Measurements from ENCODE around the gene HDAC10.

HDAC10 gene

DNA sequence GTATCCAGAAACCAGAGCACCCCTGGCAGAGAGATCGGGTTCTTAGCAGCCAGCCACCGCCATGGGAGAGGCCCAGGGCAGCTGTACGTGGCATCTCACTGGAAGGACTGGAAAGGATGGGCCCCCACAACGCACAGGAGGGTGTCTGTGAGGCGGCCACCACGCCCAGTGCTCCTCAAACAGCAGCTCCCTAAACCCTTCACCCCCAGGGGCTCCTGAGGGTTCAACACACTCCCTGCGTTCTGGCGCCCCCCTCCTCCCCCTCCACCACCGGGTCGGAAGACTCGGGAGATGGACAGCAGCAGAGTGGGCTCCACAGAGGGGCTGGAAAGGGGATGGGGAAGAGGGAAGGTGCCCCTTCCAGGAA lies 9.4 kb upstream of the HDAC10 start:
- no peak overlapping the region for H3K27ac ChIP-seq (ENCODE audit: low read depth, low read length, severe bottlenecking)
- H3K4me3 ChIP-seq (ENCODE audit: extremely low read depth, insufficient read depth, low read length, poor library complexity, severe bottlenecking): peak overlapping the region; percentile 52
- H3K9me3 ChIP-seq (ENCODE audit: control insufficient read depth, low read length): no peaks in the 10 kb centered on the region
- peaks cover 5% of the 10 kb centered on the region for H3K4me1 ChIP-seq (ENCODE audit: control insufficient read depth, insufficient read depth, low read length, poor library complexity, severe bottlenecking)
- WGBS, 2 experiments (ENCODE audit: insufficient coverage in 2 of 2): 71 to 74% methylated on average over 4 of the region's 11 CpGs
- H3K36me3 ChIP-seq (ENCODE audit: control insufficient read depth, insufficient read depth, low read length): peaks cover 20% of the 10 kb centered on the region

DNA sequence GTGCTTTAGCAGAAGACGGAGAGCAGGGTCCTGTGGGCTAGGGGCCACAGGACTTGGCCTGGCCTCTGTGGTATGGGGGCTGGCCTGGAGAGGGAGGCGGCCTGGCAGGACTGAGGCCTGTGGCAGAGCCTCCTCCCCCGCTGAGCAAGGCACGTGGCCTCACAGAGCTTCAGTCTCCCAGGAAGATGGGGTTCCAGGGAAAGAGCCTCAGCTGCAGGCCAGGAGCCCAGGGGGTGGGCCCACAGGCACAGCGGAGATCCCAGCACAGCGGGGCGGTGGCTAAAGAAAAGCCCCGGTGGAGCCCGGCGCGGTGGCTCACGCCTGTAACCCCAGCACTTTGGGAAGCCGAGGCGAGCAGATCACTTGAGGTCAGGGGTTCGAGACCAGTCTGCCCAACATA lies 8.2 kb upstream of the HDAC10 start:
- Histone ChIP-seq H3K4me3 (ENCODE audit: extremely low read depth, insufficient read depth, low read length, poor library complexity, severe bottlenecking) (no peak overlapping the region), H3K4me1 (ENCODE audit: control insufficient read depth, insufficient read depth, low read length, poor library complexity, severe bottlenecking) (peaks cover 5% of the 10 kb centered on the region), H3K9me3 (ENCODE audit: control insufficient read depth, low read length) (no peaks in the 10 kb centered on the region), H3K36me3 (ENCODE audit: control insufficient read depth, insufficient read depth, low read length) (peaks cover 29% of the 10 kb centered on the region), H3K27ac (ENCODE audit: low read depth, low read length, severe bottlenecking) (no peak overlapping the region)
- WGBS, 2 experiments (ENCODE audit: insufficient coverage in 2 of 2): 93 to 96% methylated on average over 14 of the region's 15 CpGs

DNA sequence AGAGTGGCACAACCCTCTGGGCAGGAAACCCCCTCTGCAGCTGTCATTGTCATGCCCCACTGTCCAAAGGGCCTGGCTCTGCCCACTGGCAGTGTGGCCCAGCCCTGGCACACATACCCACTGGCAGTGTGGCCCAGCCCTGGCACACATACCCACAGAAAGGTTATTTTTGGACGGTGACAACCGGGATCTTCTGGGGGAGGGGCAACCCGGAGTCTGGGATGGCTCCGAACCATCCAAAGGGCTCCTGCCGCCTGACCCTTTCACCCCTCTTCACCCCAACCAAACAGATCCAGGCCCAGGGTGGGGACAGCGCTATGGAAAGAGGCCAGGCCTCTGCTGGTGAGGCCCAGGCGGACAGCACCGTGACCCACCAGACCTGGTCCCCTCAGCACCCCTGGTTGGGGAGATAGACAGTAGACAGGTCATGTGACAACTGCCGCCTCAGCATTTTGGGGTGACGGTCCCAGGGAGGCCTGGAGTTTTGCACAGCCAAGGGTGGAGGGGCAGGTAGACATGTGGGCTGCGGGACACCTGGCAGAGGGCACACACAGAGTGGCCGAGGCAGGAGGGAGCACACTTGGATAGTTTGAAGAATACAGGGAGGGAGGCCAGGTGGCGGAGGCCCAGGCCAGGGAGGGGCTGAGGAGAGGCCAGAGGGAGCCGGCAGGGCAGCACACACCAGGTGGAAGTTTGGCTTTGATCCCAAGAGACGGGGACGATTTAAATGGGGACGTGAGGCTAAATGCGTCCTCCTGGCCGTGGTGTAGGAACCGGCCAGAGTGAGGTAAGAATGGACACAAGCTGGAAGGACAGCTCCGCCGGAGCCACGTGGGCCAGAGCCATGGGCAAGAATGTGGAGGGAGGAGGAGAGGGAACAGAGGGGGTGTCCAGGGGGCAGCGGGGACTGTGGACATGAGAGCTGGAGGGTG lies 7.6 kb upstream of the HDAC10 start:
- Histone ChIP-seq H3K4me3 (ENCODE audit: extremely low read depth, insufficient read depth, low read length, poor library complexity, severe bottlenecking) (no peak overlapping the region), H3K4me1 (ENCODE audit: control insufficient read depth, insufficient read depth, low read length, poor library complexity, severe bottlenecking) (peaks cover 5% of the 10 kb centered on the region), H3K27ac (ENCODE audit: low read depth, low read length, severe bottlenecking) (no peak overlapping the region), H3K36me3 (ENCODE audit: control insufficient read depth, insufficient read depth, low read length) (peaks cover 29% of the 10 kb centered on the region), H3K9me3 (ENCODE audit: control insufficient read depth, low read length) (no peaks in the 10 kb centered on the region)
- WGBS, 2 experiments (ENCODE audit: insufficient coverage in 2 of 2): 91 to 94% methylated on average over 19 to 24 of the region's 24 CpGs

DNA sequence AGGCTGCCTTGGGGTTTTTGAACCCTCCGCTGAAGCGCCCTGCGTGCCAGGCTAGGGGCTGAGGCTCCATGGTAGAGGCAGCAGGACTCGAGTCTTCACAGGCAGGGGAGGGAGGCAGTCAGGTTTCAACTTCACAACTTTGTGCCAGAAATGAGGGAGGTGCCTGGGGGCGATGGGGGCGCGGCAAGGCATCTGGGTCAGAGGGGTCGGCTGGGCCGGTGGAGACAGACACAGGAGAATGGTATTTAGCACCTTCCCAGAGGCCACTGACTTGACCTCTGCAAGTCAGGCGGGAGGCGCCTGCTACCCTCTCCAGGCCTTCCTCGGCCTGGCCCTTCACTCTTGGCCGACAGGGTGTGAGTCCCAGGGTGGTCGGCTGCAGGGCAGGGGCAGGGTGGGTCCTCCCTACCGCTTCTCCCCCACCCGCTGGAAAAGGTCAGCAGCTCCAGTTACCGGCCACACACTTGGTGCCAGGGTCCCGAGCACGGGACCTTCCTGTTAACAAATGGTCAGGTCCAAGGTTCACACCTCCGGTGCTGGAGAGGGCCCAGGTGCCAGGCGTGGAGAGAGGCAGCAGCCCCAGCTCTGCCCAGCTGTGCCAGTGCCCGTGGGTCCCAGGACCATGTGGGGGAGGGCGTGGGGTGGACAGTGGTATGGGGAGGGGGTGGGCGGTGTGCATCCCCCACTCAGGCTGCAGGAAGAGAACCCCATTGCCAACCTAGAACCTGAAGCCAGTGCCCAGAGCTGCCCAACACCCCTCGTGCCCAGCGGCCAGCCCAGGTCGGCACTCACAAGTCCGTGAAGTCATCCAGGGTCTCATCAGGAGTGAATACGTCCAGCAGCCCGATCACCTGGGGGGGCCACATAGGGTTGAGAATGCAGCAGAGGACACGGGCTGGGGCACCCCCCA lies 6.6 kb upstream of the HDAC10 start:
- no peaks in the 10 kb centered on the region for H3K9me3 ChIP-seq (ENCODE audit: control insufficient read depth, low read length)
- H3K4me3 ChIP-seq (ENCODE audit: extremely low read depth, insufficient read depth, low read length, poor library complexity, severe bottlenecking): no peak overlapping the region
- WGBS, 2 experiments (ENCODE audit: insufficient coverage in 2 of 2): 85 to 86% methylated on average over 28 of the region's 31 CpGs
- peaks cover 3% of the 10 kb centered on the region for H3K4me1 ChIP-seq (ENCODE audit: control insufficient read depth, insufficient read depth, low read length, poor library complexity, severe bottlenecking)
- peaks cover 29% of the 10 kb centered on the region for H3K36me3 ChIP-seq (ENCODE audit: control insufficient read depth, insufficient read depth, low read length)
- H3K27ac ChIP-seq (ENCODE audit: low read depth, low read length, severe bottlenecking): no peak overlapping the region

DNA sequence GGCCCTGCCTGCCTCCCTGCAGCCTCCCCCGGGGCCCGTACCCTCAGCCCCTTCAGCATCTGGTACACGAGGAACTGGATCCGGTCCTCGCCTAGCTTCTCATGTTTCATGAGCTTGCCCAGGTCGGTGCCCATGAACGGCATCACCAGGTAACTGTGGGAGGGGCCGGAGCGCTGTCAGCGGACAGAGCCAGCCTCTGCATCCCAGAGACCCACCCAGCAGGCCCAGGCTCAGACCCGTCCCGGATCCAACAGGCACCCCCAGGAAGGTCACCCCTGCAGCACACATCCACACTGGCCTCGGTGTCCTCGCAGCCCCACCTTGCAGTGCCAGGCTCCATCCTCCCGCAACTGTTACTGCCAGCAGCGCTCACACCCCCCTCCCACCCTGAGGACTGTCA lies 6.0 kb upstream of the HDAC10 start:
- H3K36me3 ChIP-seq (ENCODE audit: control insufficient read depth, insufficient read depth, low read length): peaks cover 29% of the 10 kb centered on the region

DNA sequence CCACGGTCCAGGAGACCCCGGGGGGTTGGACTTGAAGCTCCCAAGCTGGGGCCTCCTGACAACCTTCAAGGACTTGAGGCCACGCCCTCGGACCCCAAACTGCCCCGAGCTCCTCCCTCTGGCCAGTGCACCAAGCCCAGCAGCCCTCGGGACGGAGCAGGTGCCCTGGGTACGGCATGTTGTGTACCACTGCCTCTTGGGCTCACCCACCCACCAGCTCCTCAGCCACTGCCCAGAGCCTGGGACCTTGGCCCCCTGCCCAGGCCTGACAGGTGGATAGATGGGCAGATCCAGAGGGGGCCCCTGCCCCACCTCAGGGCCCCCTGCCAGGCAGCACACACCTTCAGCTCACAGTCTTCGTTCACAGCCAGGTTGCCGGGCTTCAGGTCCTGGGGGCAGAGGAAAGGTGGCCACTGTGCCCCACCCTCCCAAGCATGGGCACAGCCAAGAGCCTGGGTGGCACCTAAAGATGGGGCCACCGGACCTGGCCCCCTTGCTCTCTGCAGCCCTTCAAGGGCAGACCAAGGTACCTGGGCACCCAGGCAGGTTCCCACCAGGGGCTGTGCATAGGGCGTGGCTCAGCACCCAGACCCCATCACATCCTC lies 5.3 kb upstream of the HDAC10 start:
- no peaks in the 10 kb centered on the region for H3K9me3 ChIP-seq (ENCODE audit: control insufficient read depth, low read length)
- H3K36me3 ChIP-seq (ENCODE audit: control insufficient read depth, insufficient read depth, low read length): peaks cover 29% of the 10 kb centered on the region
- WGBS, 2 experiments (ENCODE audit: insufficient coverage in 2 of 2): 96 to 97% methylated on average over 6 to 10 of the region's 12 CpGs
- no peak overlapping the region for H3K4me3 ChIP-seq (ENCODE audit: extremely low read depth, insufficient read depth, low read length, poor library complexity, severe bottlenecking)
- H3K27ac ChIP-seq (ENCODE audit: low read depth, low read length, severe bottlenecking): no peak overlapping the region
- peaks cover 3% of the 10 kb centered on the region for H3K4me1 ChIP-seq (ENCODE audit: control insufficient read depth, insufficient read depth, low read length, poor library complexity, severe bottlenecking)

More for the DNA sequence above, 6.0 kb upstream of the HDAC10 start:
- Histone ChIP-seq H3K9me3 (ENCODE audit: control insufficient read depth, low read length) (no peaks in the 10 kb centered on the region), H3K4me3 (ENCODE audit: extremely low read depth, insufficient read depth, low read length, poor library complexity, severe bottlenecking) (no peak overlapping the region), H3K4me1 (ENCODE audit: control insufficient read depth, insufficient read depth, low read length, poor library complexity, severe bottlenecking) (peaks cover 3% of the 10 kb centered on the region), H3K27ac (ENCODE audit: low read depth, low read length, severe bottlenecking) (no peak overlapping the region)
- 92 to 94% methylated on average over 13 to 14 of the region's 16 CpGs for WGBS, 2 experiments (ENCODE audit: insufficient coverage in 2 of 2)

DNA sequence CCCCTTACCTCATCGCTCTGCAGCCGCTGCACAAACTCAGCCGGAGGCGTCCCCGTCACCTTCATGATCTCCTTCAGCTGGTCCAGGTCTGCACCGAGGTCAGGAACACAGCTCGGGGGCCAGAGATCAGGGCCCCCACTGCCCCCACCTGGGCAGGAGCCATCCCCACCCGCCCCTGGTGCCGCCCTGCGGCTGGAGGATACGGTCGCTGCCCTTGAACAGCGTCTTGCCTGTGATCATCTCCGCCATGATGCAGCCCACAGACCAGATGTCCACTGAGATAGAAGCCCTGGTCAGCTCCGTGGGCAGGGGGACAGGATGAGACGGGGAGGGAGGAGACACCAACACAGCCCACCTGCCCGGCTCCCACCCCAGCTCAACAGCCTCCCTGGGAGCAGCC lies 4.5 kb upstream of the HDAC10 start:
- peaks cover 29% of the 10 kb centered on the region for H3K36me3 ChIP-seq (ENCODE audit: control insufficient read depth, insufficient read depth, low read length)
- H3K27ac ChIP-seq (ENCODE audit: low read depth, low read length, severe bottlenecking): no peak overlapping the region
- H3K4me3 ChIP-seq (ENCODE audit: extremely low read depth, insufficient read depth, low read length, poor library complexity, severe bottlenecking): no peak overlapping the region
- H3K9me3 ChIP-seq (ENCODE audit: control insufficient read depth, low read length): no peaks in the 10 kb centered on the region
- H3K4me1 ChIP-seq (ENCODE audit: control insufficient read depth, insufficient read depth, low read length, poor library complexity, severe bottlenecking): peaks cover 3% of the 10 kb centered on the region
- WGBS, 2 experiments (ENCODE audit: insufficient coverage in 2 of 2): 96 to 97% methylated on average over 7 to 14 of the region's 17 CpGs

DNA sequence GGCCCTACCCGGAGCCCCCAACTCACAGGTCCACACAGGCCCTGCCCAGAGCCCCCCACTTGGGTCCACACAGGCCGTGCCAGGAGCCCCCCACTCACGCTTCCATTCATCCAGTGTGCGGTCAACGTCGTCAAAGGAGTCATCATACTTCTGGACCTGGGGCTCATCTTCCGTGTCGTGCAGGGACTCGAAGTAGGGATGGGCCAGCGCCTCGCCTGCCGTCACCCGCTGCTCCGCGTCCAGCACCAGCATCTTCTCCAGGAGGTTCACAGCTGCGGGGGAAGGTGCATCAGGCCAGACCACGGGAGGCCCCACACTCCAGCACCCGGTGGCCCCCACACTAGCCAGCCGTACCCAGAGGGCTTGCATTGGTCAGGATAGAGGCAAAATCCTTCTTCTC lies 4.0 kb upstream of the HDAC10 start:
- no peak overlapping the region for H3K27ac ChIP-seq (ENCODE audit: low read depth, low read length, severe bottlenecking)
- no peak overlapping the region for H3K4me3 ChIP-seq (ENCODE audit: extremely low read depth, insufficient read depth, low read length, poor library complexity, severe bottlenecking)
- WGBS, 2 experiments (ENCODE audit: insufficient coverage in 2 of 2): 89 to 93% methylated on average over 16 to 19 of the region's 19 CpGs
- peaks cover 29% of the 10 kb centered on the region for H3K36me3 ChIP-seq (ENCODE audit: control insufficient read depth, insufficient read depth, low read length)
- no peaks in the 10 kb centered on the region for H3K9me3 ChIP-seq (ENCODE audit: control insufficient read depth, low read length)
- peaks cover 3% of the 10 kb centered on the region for H3K4me1 ChIP-seq (ENCODE audit: control insufficient read depth, insufficient read depth, low read length, poor library complexity, severe bottlenecking)

DNA sequence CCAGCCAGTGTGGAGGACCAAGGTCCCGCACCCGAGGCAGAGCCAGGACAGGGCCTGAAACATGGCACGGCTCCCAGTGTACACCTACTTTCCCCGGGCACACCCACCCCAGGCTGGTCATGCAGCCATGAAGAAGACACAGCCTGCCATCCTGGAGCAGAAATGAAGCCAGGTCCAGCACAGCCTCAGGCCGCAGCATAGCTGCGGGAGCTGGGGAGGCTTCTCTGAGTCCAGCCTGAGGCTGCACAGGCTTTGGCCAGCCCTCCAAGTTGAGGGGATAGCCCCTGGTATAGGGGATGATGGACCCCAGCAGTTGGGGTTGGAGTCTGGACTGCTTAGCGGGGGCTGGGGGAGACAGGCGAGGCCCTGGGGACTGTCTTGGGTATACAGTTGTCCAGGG lies 2.9 kb upstream of the HDAC10 start:
- Histone ChIP-seq H3K4me1 (ENCODE audit: control insufficient read depth, insufficient read depth, low read length, poor library complexity, severe bottlenecking) (peaks cover 7% of the 10 kb centered on the region), H3K36me3 (ENCODE audit: control insufficient read depth, insufficient read depth, low read length) (peaks cover 29% of the 10 kb centered on the region)
- WGBS, 2 experiments (ENCODE audit: insufficient coverage in 2 of 2): 85 to 91% methylated on average over 8 of the region's 8 CpGs

DNA sequence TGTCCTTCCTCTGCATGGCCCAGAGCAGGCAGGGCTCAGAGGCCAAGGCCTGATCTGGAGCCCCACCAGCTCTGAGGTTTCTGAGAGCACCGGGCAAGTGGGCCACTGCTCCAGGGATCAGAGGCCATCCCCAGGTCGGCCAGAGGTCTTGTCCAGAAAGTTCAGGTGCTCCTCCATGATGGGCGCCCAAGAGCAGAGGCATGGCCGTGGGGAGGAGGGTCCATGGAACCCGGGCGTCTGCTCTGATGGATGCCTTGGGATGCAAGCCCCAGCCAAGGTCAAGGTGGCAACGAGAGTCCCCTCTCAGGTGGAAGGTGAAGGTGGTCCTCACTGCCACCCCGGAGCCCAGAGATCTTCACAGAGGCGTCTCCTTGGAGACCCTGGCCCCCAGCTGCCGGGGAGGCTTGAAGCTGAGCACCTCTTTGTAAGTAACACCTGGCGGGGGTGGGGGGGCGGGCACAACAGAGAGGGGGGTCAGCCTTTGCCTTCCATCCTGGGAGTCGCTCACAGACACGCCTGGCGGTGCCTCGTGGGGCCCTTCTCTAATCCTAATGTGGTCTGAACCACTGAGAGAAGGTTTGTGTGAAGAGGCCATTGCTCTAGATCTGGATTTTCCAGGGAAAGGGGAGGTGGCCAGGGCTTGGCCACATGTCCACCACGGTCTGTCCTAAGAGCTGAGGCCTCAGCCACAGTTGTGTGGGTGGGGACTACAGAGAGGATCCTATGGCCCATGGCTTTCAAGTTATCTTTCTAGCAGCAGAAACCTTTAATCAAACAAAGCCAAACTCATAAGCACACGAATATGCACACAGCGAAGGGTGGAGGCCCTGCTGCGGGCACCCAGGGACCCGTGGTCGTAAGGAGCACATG lies 2.2 kb upstream of the HDAC10 start:
- 94 to 95% methylated on average over 17 to 21 of the region's 22 CpGs for WGBS, 2 experiments (ENCODE audit: insufficient coverage in 2 of 2)

More for the DNA sequence above, 2.9 kb upstream of the HDAC10 start:
- Histone ChIP-seq H3K27ac (ENCODE audit: low read depth, low read length, severe bottlenecking) (no peak overlapping the region), H3K4me3 (ENCODE audit: extremely low read depth, insufficient read depth, low read length, poor library complexity, severe bottlenecking) (no peak overlapping the region), H3K9me3 (ENCODE audit: control insufficient read depth, low read length) (no peaks in the 10 kb centered on the region)

More for the DNA sequence above, 2.2 kb upstream of the HDAC10 start:
- H3K36me3 ChIP-seq (ENCODE audit: control insufficient read depth, insufficient read depth, low read length): peaks cover 29% of the 10 kb centered on the region
- H3K9me3 ChIP-seq (ENCODE audit: control insufficient read depth, low read length): no peaks in the 10 kb centered on the region
- peaks cover 7% of the 10 kb centered on the region for H3K4me1 ChIP-seq (ENCODE audit: control insufficient read depth, insufficient read depth, low read length, poor library complexity, severe bottlenecking)
- H3K4me3 ChIP-seq (ENCODE audit: extremely low read depth, insufficient read depth, low read length, poor library complexity, severe bottlenecking): no peak overlapping the region
- no peak overlapping the region for H3K27ac ChIP-seq (ENCODE audit: low read depth, low read length, severe bottlenecking)

Measured in mesodermal cell (in vitro differentiated cells).